NCI-H1694 treated with DMSO at 0.1 percent for 48 hours (cell line): ENCODE data around the gene EFL1.

ENCODE experiments used
- DNase-seq: peaks from one replicate; lab custom pipeline; 2025; lab: John Stamatoyannopoulos, UW

EFL1 gene

DNA sequence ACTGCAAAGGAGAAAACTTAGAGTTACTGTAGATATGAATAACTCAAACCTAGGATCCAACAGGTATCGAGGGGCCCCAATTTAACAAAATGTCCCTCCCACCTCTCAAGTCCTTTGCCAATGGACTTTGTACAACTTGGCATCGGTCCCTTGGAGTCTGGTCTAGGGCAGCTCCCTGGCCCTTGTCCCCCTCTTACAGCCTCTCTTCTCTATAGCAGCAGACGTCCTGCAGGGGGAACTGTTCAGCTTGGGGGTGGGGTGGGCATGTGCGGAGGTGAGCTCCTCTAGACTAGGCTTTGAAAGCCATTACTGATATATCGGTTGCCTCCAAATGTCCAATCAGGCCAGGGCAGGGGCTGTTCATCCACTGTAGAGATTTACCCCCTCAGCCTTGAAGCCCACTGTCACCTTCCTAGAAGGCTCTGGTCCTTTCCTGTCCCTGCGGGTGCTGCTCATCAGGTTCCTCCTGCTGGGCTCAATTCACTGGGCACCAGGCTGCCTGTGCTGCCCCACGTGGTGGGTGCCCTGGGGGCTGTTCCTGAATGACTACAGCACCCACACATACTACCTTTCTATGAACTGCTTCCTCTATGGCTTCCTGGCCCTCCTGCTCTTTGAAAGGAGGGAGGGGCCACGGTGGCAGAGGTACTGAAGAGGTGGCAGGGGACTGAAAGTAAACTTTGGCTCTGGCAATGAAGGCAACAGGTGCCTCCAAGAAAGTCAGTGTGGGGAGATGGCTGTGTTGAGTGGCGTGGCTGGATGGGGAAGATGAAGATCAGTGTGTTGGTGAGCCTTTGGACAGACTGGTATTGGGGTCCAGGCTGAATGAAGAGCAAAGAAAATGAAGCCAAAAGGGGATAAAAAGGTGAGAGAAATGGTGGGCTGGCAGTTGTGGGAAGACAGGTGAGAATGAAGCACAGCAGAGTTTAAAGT lies 137.9 kb downstream of the EFL1 start:
- no peak for DNase-seq

DNA sequence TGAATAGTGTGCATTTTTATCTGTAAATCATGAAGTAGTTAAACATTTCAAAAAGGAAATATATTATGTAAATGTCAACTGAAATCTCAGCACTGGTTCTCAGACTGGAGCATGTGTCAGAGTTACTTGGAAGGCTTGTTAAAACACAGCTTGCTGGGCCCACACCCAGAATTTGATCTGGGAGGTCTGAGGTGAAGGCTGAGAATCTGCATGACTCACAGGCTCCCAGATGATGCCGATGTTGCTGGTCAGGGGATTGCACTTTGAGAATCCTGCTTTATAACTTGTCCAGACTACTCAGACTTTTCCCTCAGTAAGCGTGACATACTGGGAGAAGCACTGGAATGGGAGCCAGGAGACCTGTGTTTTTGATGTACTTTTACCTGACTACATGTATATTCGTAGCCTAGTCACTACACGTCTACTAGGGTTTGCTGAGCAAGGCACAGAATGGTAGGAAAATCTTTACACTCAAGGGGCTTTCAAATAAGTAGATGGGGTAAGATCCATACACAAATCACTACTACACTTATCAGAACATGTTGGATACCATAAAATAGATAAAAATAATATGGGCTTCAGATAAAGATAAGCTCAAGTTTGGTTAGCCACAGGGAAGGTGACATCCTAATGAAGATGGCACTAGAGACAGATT lies 139.7 kb downstream of the EFL1 start:
- DNase-seq = no peak

DNA sequence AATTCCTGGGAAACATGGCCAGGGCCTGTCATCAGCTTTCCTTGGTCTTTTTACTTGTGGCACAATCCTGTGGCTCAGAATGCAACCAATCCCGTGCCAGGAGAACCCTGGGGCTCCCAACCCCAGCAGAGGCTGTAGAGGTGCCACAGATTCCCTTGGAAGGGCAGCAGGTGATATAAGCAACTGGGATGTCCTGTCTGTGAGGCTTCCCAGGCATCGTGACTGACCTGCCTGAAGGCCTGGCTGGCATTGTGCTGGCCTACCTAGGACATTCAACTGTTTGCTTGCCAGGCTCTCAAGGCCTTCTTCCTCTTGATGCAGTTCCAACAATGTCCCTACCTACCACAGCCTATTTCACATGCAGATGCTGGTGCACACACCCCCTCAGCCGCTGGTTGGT lies 144.5 kb downstream of the EFL1 start:
- DNase-seq = no peak

DNA sequence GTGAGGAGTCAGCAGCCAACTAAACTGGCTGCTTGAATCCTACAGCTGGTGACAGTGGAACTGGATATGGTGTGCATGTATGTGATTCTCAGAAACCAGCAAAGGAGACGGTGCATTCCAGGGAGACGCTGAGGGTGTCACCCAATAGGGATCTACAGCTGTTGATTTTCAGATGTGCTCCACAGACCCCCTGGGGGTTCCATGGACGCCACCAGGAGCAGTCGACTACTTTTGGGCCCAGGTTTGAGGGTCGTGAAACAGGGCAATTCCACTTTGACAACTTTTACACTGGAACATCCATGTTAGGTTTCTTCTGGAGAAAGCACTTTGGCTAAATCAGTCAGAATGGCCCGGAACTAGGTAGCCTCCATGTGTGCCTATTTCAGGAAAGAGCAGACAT lies 145.2 kb downstream of the EFL1 start:
- no peak for DNase-seq

DNA sequence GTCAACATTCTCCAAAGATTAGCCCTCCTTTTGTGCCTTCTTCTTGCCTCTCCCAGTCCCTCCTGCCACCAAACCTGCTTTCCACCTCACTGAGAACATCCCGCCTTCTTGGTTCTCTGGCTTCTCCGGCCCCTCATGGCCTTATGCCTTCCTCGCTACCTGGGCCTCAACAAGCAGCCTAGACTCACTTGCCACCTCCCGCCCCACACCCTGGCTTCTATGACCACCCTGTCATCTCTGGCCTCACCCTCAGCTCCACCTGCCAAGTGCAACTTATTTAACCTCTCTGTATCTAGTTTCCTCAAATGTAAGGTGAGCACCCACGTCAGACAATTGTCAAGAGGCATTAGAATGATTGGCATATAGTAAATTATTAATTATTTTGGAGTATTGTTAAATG lies 147.9 kb downstream of the EFL1 start:
- no peak for DNase-seq

DNA sequence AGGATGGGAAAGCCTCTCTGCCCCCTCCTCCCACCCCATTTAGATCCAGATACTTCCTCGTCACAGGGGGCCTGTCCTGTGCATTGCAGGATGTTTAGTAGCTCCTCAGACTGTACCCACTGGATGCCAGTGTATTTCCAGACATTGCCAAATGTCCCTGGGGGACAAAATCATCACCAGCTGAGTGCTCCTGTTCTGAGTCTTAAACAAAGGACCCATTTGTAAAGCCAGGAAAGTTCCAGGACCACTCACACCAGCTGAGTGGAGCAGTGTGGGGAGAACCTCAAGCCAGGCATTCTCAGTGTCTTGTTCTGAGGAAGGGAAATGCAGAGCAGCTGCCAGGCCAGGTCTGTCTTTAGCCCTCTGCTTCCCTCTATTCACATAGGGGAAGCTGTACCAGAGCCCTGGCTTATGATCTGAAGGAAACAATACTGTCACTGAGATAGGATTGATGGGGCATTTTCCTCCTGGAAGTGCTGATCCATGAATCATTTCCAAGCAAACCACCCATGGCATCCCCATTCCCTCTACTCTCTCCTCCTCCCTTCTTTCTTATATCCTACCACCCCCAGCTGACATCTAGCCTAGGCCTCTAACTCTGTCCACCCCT lies 149.3 kb downstream of the EFL1 start:
- DNase-seq = no peak

DNA sequence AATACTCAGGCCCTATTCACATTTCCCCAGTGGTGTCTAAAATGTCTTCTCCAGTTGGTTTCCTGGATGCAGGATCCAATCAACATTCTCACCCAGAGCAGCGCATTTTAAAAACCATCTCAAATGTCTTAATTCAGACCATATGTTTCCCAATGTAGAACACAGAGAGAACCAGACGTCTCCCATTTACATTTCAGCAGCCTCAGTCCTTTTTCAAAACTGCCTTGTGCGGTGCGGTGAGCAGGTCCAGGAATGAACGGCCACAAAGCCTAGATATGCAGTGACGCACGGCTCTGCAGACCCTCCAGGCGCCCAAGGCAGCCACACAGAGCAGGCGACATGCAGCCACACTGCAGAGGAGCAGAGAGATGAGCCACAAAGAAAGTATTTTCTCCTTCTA lies 150.6 kb downstream of the EFL1 start:
- no peak for DNase-seq

DNA sequence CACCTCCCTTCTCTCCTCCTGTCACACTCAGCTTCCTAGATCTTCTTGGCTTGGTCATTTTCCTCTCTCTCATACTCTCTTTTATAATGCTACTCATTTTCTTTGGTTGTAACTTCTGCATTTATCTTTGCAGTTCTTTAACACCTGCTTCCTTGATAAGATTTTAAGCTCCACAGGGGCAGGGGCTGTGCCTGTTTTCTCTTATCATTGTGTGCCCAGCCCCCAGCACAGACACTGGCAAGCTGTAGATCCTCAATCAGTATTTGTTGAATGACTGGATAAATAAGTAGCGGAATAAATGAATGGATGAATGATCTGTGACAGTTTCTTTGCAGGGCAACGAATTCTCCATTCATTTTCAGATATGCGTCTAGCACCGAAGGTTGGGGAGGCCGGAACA lies 152.4 kb downstream of the EFL1 start:
- DNase-seq = no peak

DNA sequence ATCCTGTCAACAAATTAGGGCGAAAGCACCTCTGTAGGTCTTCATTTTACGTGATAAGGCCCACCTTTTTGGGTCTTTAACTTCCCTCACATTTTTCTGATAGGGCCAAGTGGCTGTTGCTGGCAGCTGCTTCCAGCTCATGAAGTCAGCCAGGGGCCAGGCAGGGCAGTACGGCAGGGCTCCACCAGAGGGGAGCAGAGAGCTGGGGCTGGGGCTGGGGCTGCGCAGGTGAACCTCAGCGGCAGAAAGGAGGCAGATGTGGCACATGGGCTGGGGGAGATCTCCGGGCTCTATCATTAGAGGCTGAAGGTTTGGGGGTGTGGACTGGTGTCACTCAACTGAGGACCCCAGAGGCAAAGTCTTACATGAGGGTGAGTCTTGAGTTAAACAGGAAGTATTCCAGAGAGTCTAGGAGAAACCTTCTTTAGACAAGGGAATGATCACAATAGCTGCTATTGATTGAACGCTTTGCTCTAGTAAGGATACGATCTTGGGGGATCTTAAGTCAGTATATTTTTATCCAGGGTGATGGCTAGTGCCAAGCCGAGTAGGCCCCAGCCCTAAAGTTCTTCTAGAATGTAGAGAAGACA lies 153.9 kb downstream of the EFL1 start:
- peak; percentile 8 for DNase-seq

DNA sequence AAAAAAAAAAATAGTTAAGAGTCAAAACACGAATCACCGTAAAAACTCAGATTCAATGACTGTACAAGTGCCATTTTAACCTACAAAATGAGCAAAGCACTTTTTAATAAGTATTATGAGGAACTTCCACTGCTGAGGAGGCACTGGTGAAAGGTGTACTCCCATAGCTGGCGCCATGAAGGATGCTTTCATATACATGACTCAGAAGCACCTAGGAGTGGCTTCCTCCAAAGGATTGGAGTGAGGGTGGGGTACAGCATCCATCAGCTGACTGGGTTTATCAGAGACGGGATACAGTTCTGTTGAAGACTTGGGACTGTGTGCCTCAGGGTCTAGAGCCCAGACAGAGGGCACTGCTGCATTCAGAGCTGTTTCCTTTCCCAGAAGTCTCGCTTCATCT lies 155.9 kb downstream of the EFL1 start:
- DNase-seq = no peak

DNA sequence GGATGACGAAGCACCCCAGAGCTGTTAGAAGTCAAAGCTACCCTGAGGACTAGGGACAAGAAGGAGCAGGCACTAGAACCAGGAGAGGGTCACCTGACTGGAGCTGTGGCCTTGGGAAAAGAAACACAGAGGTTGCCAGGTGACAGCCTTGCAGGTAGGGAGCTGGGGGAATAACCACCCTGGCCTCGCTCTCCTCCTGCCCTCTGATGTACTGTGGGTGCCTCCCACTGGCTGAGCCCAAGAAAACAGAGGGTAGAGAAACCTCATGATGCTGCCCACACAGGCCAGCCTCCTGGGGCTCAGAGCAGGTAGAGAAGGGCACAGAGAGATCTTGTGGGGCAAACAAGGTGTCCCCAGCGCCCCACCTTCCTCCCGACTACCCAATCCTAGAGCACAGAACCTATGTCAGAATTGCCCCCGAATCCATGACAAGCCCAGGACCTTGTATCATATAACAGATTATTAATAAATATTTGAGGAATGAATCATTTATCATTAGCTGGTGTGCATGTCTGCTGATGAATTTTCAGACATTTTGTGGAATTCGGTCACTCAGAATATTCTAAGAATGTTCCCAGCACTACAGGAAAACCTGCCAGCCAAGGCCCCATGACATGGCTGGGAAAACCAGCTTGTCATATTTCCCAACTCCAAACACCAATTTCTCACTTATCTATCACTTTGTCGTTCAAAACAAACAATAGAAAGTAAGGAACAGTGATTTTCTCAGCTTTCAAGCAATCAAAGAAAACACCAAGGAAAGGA lies 156.9 kb downstream of the EFL1 start:
- DNase-seq = no peak

DNA sequence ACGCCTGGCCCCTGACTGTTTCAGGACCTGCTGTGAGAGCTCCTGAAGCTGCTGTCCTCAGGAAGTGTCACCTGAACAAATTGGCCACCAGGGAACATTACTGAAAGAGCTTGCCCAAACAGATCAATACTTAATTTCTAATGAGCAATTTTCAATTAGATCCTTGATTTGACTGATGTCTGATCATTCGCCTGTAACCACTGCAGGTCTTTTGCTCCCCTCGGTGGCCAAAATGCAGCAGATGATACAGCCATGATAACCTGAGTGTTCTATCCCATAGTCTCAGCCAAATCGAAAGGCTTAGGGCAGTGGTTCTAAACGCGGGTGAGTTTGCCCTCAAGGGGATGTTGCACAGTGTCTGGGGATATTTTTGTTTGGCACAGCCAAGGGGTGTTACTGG lies 159.1 kb downstream of the EFL1 start:
- DNase-seq = no peak

DNA sequence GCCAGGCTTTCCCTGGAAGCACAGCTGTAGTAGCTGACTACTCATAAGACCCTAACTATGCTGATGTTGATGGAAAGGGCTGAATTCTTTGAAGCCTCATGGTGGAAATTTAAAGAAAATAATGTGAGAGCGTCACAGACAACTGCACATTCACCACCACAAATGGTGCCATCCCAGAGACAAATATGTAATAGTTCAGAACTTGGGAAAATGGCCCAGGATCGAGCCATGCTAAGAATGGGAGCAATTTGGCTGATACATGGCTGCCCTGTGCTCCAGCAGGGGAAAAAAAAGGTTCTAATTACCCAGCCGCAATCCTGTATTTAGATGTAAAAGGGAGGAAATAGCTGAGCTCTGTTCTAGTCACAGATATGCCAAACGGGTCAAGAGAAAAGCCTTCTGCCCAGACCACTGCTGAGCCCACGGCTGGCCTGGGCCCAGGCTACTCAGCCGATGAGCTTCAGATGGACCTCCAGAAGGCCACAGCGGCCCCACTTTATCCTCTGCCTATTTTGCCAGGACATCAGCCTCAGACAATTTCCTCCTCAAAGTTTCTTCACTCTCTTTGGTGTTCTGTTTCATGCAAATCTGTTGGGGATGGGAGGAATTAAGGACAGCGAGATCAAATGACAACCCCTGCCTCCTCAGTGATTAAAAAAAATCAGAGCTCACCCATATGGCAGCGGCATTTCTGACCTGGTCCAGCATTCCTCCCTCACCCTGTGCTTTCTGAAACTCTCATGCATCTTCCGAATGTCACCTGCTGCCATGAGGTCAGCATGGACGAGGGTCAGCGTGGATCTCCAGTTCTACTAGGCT lies 162.2 kb downstream of the EFL1 start:
- no peak for DNase-seq

DNA sequence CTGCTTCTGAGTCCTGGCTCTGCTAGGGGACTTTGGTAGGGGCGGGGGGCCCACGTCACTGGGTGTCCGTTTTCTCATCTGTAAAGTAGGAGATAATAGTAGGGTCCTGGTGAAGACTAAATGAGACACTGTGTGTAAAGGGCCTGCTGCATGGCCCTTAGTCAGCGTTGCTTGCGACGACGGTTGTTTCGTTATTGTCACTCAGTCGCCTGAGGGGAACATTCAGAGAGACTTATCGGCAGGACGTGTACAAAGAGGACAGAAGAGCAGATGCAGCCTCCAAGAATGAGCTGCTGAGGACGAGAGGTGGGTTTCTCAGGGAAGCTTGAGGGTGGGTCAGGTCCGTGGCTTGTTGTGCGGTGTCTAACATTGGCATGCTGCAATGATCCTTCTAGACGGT lies 163.9 kb downstream of the EFL1 start:
- no peak for DNase-seq

DNA sequence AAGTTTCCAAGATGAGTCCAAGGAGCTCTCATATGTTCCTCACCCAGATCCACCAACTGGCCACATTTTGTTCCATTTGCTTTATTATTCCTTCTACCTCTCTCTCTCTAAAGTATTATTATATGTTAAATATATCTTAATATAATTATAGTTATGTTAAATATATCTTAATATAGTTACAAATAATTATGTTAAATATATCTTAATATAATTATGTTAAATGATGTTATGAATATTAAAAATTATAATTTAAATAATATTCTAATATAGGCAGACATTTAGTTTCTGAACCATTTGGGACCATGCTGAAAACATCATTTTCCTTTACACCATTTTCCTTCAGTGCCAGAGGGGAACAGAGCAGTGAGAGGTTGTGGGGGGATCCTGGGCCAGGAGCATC lies 166.7 kb downstream of the EFL1 start:
- DNase-seq = no peak

DNA sequence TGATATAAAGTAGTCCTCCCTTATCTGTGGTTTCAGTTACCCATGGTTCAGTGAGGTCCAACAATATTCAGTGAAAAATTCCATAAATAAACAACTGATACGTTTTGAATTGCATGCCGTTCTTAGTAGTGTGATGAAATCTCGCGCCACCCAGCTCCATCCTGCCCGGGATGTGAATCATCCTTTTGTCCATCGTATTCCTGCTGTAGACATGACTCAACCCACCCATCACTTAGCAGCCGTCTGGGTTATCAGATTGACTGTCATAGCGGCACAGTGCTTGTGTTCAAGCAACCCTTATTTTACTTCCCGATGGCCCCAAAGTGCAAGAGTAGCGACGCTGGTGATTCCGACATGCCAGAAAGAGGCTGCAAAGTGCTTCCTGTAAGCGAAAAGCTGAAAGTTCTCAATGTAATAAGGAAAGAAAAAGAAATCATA lies 168.7 kb downstream of the EFL1 start:
- no peak for DNase-seq

DNA sequence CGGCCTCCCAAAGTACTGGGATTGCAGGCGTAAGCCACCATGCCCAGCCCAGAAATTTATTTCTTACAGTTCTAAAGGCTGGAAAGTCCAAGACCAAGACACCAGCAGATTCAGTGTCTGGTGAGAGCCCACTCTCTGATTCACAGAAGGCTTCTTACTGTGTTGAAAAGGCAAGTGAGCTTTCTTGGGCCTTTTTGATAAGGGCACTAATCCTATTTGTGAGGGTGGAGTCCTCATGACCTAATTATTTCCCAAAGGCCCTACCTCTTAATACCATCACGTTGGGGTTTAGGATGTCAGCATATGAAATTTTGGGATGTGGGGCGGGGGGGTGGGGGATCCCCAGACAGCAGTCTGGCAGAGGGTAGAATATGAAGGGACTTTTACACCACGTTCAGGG lies 169.2 kb downstream of the EFL1 start:
- no peak for DNase-seq

DNA sequence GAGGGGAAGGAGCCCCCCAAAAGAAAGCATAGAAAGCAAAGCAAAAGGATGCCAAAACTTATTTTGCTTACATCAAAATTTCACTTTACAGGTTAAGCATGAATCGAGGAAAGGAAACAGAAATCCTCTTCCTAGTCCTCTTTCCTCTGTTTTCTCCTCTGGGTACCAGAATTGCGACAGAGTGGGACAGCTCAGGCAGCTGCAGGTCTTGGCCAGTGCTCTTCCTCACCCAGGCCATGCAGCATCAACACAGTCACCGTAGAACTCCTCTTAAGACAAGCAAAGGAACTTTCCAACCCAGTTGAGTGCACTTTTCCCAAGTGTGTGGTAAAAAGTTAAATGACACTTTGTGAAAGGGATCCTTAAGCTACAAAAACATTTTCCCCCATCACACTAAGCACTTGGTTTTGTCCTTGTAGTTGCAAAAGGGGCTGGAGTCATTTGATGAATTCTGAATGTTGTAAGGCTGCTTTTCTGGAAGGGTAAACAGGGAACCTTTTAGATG lies 170.8 kb downstream of the EFL1 start:
- DNase-seq = no peak

DNA sequence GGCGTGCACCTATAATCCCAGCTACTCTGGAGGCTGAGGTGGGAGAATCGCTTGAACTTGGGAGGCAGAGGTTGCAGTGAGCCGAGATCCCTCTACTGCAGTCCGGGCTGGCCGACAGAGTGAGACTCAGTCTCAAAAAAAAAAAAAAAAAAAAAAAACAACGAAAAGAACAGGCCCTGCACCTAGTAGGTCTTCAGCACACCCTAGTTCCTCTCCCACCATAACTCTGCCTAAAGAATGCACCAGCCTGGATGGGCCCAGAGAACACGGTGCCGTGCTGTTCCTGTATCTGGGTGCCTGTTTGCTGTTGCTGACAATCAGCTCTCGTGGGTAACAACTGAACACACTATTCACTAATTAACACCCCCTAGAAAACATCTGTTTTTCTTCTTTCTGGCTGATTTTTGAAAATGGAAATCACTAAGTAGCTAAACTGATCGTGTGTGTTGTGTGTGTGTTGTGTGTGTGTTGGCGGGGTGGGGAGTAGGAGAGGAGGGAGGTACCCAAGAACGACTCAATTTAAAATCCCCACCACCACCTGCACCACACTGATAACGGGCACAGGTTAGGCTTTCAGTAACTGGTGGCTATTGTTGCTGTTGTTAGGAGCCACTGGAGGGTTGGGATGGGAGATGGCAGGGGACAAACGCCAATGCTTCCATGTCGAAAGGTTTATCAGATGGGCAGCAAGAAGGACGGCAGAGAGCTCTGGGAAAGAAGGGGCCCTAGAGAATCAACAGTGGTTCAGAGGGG lies 176.1 kb downstream of the EFL1 start:
- no peak for DNase-seq
